ENCODE results near the gene MAGI2. TPM values are rescaled to one million over a fixed set of nuclear protein-coding genes. Genes with fewer than 3 reads are reported as not detected.

MAGI2 gene
- total RNA-seq, 1 experiment from 2014 or later: 0.25 TPM

DNA sequence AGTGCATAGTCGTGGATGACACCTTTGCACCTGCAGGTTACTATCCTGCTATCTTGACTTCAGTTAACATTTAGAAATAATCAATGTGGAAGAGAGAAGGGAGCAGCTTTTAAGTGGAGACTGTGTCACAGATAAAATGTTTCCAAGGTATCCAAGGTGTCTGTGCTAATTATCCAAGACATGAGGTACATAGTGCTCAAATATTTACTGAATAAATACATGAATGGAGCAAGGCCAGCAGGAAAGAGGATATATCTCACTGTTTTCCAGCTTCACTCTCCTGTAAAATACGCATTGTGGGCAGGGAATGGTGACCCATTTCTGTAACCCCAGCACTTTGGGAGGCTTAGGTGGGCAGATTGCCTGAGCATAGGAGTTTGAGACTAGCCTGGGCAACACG, 1102.5 kb downstream of the MAGI2 start:
- H3K9me3 Mint-ChIP-seq (ENCODE audit: unreplicated experiment): no peaks in the 10 kb centered on the region
- Histone ChIP-seq H3K27me3 (replicated peaks; ENCODE audit: control insufficient read depth, insufficient read depth, low read length) (no peaks in the 10 kb centered on the region), H3K36me3 (ENCODE audit: control insufficient read depth, insufficient read depth, low read length) (no peaks in the 10 kb centered on the region), H3K4me1 (no peaks in the 10 kb centered on the region), H3K9me3 (no peaks in the 10 kb centered on the region), H3K4me3 (ENCODE audit: low read depth, low read length) (no peak overlapping the region)
- H3K27me3 Mint-ChIP-seq (ENCODE audit: insufficient read depth, unreplicated experiment): peaks cover 12% of the 10 kb centered on the region
- no peaks in the 10 kb centered on the region for H3K4me1 Mint-ChIP-seq (ENCODE audit: low read depth, unreplicated experiment)
- TF ChIP-seq, protein P1, sequence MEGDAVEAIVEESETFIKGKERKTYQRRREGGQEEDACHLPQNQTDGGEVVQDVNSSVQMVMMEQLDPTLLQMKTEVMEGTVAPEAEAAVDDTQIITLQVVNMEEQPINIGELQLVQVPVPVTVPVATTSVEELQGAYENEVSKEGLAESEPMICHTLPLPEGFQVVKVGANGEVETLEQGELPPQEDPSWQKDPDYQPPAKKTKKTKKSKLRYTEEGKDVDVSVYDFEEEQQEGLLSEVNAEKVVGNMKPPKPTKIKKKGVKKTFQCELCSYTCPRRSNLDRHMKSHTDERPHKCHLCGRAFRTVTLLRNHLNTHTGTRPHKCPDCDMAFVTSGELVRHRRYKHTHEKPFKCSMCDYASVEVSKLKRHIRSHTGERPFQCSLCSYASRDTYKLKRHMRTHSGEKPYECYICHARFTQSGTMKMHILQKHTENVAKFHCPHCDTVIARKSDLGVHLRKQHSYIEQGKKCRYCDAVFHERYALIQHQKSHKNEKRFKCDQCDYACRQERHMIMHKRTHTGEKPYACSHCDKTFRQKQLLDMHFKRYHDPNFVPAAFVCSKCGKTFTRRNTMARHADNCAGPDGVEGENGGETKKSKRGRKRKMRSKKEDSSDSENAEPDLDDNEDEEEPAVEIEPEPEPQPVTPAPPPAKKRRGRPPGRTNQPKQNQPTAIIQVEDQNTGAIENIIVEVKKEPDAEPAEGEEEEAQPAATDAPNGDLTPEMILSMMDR (IDR thresholded peaks at IDR 0.05; ENCODE audit: insufficient read depth in 1 of 2, low read depth in 1 of 2, low read length in 1 of 2, severe bottlenecking in 1 of 2, unreplicated experiment in 1 of 2): no peak
- BruUV-seq (replicated peaks): no TSS peak
- intact Hi-C loops (cut with micrococcal nuclease; ENCODE audit: unreplicated experiment): no loop called here
- H3K36me3 Mint-ChIP-seq (ENCODE audit: insufficient read depth, unreplicated experiment): no peaks in the 10 kb centered on the region
- ChIA-PET CTCF (no interaction called here), POLR2A (no interaction called here)
- no peak for DNase-seq
- H3K4me3 Mint-ChIP-seq (ENCODE audit: unreplicated experiment): no peak overlapping the region
- H3K27ac Mint-ChIP-seq (ENCODE audit: unreplicated experiment): no peak overlapping the region

DNA sequence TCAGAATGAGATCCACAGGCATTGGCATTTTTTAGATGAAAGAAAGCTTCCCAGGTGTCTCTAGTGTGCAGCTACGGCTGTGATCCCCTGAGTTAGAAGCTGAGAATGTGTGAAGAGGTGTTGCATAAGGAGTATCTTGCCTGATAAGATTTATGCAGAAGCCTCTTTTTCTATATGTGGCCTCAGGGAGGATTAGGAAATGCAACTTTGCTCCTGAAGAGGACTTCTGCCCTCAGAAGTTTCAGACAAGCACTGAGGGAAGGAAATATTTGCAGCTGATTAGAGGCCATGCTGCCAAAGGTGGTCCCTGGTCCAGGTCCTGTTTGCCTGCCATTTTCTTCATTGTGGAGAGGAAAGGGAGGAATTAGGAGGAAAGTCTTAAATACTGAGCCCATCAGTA, 1103.1 kb downstream of the MAGI2 start:
- peaks cover 12% of the 10 kb centered on the region for H3K27me3 Mint-ChIP-seq (ENCODE audit: insufficient read depth, unreplicated experiment)
- intact Hi-C loops (cut with micrococcal nuclease; ENCODE audit: unreplicated experiment): no loop called here
- no TSS peak for BruUV-seq (replicated peaks)

DNA sequence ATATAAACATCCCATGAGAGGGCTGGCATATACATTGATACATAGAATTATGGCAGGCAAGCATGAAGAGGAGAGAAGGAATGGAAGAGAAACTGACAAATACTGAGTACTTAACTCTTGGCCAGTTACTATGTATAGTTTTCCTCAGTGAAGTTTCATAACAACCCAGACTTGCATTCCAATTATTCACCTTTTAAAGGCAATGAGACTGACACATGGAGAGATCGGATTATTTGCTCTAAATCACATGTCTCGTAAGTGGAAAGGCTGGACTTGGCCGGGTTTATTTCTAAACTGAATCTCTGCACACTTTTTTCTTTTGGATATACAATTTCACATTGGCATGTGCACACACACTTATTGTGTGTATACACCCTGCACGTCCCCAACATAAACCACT, 1106.6 kb downstream of the MAGI2 start:
- Mint-ChIP-seq H3K36me3 (ENCODE audit: insufficient read depth, unreplicated experiment) (no peaks in the 10 kb centered on the region), H3K4me3 (ENCODE audit: unreplicated experiment) (no peak overlapping the region), H3K9me3 (ENCODE audit: unreplicated experiment) (no peaks in the 10 kb centered on the region), H3K27ac (ENCODE audit: unreplicated experiment) (no peak overlapping the region), H3K4me1 (ENCODE audit: low read depth, unreplicated experiment) (no peaks in the 10 kb centered on the region), H3K27me3 (ENCODE audit: insufficient read depth, unreplicated experiment) (peaks cover 12% of the 10 kb centered on the region)
- TF ChIP-seq, protein P1 (IDR thresholded peaks at IDR 0.05; ENCODE audit: insufficient read depth in 1 of 2, low read depth in 1 of 2, low read length in 1 of 2, severe bottlenecking in 1 of 2, unreplicated experiment in 1 of 2): no peak
- no peaks in the 10 kb centered on the region for H3K36me3 ChIP-seq (ENCODE audit: control insufficient read depth, insufficient read depth, low read length)
- intact Hi-C loops (cut with micrococcal nuclease; ENCODE audit: unreplicated experiment): loop anchor here (10.0 kb wide), 1 partner anchor 322 kb away; no protein-coding TSS in a partner anchor
- no peak overlapping the region for H3K4me3 ChIP-seq (ENCODE audit: low read depth, low read length)
- no peaks in the 10 kb centered on the region for H3K27me3 ChIP-seq (replicated peaks; ENCODE audit: control insufficient read depth, insufficient read depth, low read length)
- H3K9me3 ChIP-seq: no peaks in the 10 kb centered on the region
- POLR2A ChIA-PET: no interaction called here
- no TSS peak for BruUV-seq (replicated peaks)
- no peaks in the 10 kb centered on the region for H3K4me1 ChIP-seq
- CTCF ChIA-PET: no interaction called here
- no peak for DNase-seq

More for the DNA sequence above, 1103.1 kb downstream of the MAGI2 start:
- Mint-ChIP-seq H3K9me3 (ENCODE audit: unreplicated experiment) (no peaks in the 10 kb centered on the region), H3K4me3 (ENCODE audit: unreplicated experiment) (no peak overlapping the region), H3K36me3 (ENCODE audit: insufficient read depth, unreplicated experiment) (no peaks in the 10 kb centered on the region), H3K4me1 (ENCODE audit: low read depth, unreplicated experiment) (no peaks in the 10 kb centered on the region), H3K27ac (ENCODE audit: unreplicated experiment) (no peak overlapping the region)
- H3K4me3 ChIP-seq (ENCODE audit: low read depth, low read length): no peak overlapping the region
- ChIA-PET POLR2A (no interaction called here), CTCF (no interaction called here)
- no peaks in the 10 kb centered on the region for H3K4me1 ChIP-seq
- TF ChIP-seq, protein P1 (IDR thresholded peaks at IDR 0.05; ENCODE audit: insufficient read depth in 1 of 2, low read depth in 1 of 2, low read length in 1 of 2, severe bottlenecking in 1 of 2, unreplicated experiment in 1 of 2): no peak
- H3K36me3 ChIP-seq (ENCODE audit: control insufficient read depth, insufficient read depth, low read length): no peaks in the 10 kb centered on the region
- no peaks in the 10 kb centered on the region for H3K27me3 ChIP-seq (replicated peaks; ENCODE audit: control insufficient read depth, insufficient read depth, low read length)
- H3K9me3 ChIP-seq: no peaks in the 10 kb centered on the region
- DNase-seq: no peak
